H9 (cell line): ENCODE measurements around the gene WDR70. TPM values are rescaled to one million over a fixed set of nuclear protein-coding genes. Genes with fewer than 3 reads are reported as not detected.

ENCODE experiments used
- DNase-seq: peaks from one replicate; pipeline ENCODE4 v3.0.0-alpha.2; 2017
- H2AFZ ChIP-seq: one replicate; pipeline ENCODE4 v1.6.1; 2013; ENCODE audit warnings: mild to moderate bottlenecking, low read length, control low read depth, moderate library complexity
- H2AK5ac ChIP-seq: 2 replicates; pipeline ENCODE4 v1.6.1; 2013; ENCODE audit warnings: low read length, control low read depth, mixed read lengths; ENCODE audit not compliant: insufficient read length
- H2BK120ac ChIP-seq: one replicate; pipeline ENCODE4 v1.6.1; 2013; ENCODE audit warnings: low read depth, mild to moderate bottlenecking, low read length, control low read depth, inconsistent platforms; ENCODE audit not compliant: poor library complexity, severe bottlenecking
- H2BK12ac ChIP-seq: 2 replicates; pipeline ENCODE4 v1.6.1; 2013; ENCODE audit warnings: low read length, control low read depth, mixed read lengths, low read depth; ENCODE audit not compliant: insufficient read length
- H2BK15ac ChIP-seq: 2 replicates; pipeline ENCODE4 v1.6.1; 2013; ENCODE audit warnings: low read depth, low read length, control low read depth
- H2BK20ac ChIP-seq: one replicate; pipeline ENCODE4 v1.6.1; 2013; ENCODE audit warnings: low read depth, mild to moderate bottlenecking, low read length, control low read depth, inconsistent platforms; ENCODE audit not compliant: poor library complexity, severe bottlenecking
- H2BK5ac ChIP-seq: 2 replicates; pipeline ENCODE4 v1.6.1; 2013; ENCODE audit warnings: low read length, control low read depth, mixed read lengths; ENCODE audit not compliant: insufficient read length
- H3K14ac ChIP-seq: 2 replicates; pipeline ENCODE4 v1.6.1; 2013; ENCODE audit warnings: low read length, control low read depth; ENCODE audit not compliant: insufficient read depth
- H3K18ac ChIP-seq: 2 replicates; pipeline ENCODE4 v1.6.1; 2013; ENCODE audit warnings: low read depth, mild to moderate bottlenecking, mixed read lengths, low read length, control low read depth; ENCODE audit not compliant: insufficient read length
- H3K23ac ChIP-seq: 2 replicates; pipeline ENCODE4 v1.6.1; 2013; ENCODE audit warnings: low read length, control low read depth, mixed read lengths, low read depth; ENCODE audit not compliant: insufficient read length
- H3K23me2 ChIP-seq: 2 replicates; pipeline ENCODE4 v1.6.1; 2013; ENCODE audit warnings: low read depth, mild to moderate bottlenecking, mixed read lengths, low read length, control low read depth; ENCODE audit not compliant: insufficient read length, poor library complexity, severe bottlenecking
- H3K27ac ChIP-seq: 2 replicates; pipeline ENCODE4 v1.5.1; 2013; ENCODE audit warnings: low read length, control low read depth, mixed read lengths, low read depth; ENCODE audit not compliant: insufficient read length
- H3K27me3 ChIP-seq: 2 replicates; pipeline ENCODE4 v1.6.1; 2013; ENCODE audit warnings: low read length, control low read depth, inconsistent platforms; ENCODE audit not compliant: insufficient read depth
- H3K4ac ChIP-seq: 2 replicates; pipeline ENCODE4 v1.6.1; 2013; ENCODE audit warnings: low read depth, mild to moderate bottlenecking, control low read depth, inconsistent platforms, low read length, moderate library complexity
- H3K4me1 ChIP-seq: 2 replicates; pipeline ENCODE4 v1.6.1; 2013; ENCODE audit warnings: low read length, control low read depth, inconsistent platforms; ENCODE audit not compliant: insufficient read depth
- H3K4me2 ChIP-seq: 2 replicates; pipeline ENCODE4 v1.6.1; 2013; ENCODE audit warnings: low read length, control low read depth, mixed read lengths; ENCODE audit not compliant: insufficient read length, insufficient read depth
- H3K56ac ChIP-seq: 2 replicates; pipeline ENCODE4 v1.6.1; 2013; ENCODE audit warnings: low read depth, mild to moderate bottlenecking, mixed read lengths, low read length, control low read depth; ENCODE audit not compliant: insufficient read length
- H3K79me1 ChIP-seq: 2 replicates; pipeline ENCODE4 v1.6.1; 2013; ENCODE audit warnings: low read depth, mild to moderate bottlenecking, moderate library complexity, low read length, control low read depth, inconsistent platforms; ENCODE audit not compliant: insufficient read depth, poor library complexity, severe bottlenecking
- H3K79me2 ChIP-seq: 2 replicates; pipeline ENCODE4 v1.6.1; 2013; ENCODE audit warnings: low read length, control low read depth, inconsistent platforms; ENCODE audit not compliant: insufficient read depth
- H3K9ac ChIP-seq: 2 replicates; pipeline ENCODE4 v1.6.1; 2013; ENCODE audit warnings: low read length, control low read depth, mixed read lengths; ENCODE audit not compliant: insufficient read length; ENCODE audit errors: extremely low read depth
- H3K9me3 ChIP-seq: one replicate; pipeline ENCODE4 v1.6.1; 2013; ENCODE audit warnings: low read depth, low read length, inconsistent platforms; ENCODE audit not compliant: control insufficient read depth
- H3T11ph ChIP-seq: one replicate; pipeline ENCODE4 v1.6.1; 2013; ENCODE audit warnings: mild to moderate bottlenecking, low read length, control low read depth, inconsistent platforms
- H4K20me1 ChIP-seq: one replicate; pipeline ENCODE4 v1.6.1; 2013; ENCODE audit not compliant: control insufficient read depth, insufficient read length, insufficient read depth
- H4K5ac ChIP-seq: 2 replicates; pipeline ENCODE4 v1.6.1; 2013; ENCODE audit warnings: low read depth, mild to moderate bottlenecking, mixed read lengths, low read length, control low read depth; ENCODE audit not compliant: insufficient read length
- H4K8ac ChIP-seq: replicated peaks from 2 replicates; pipeline ENCODE4 v1.6.1; 2013; ENCODE audit warnings: low read length, control low read depth, mixed read lengths, low read depth; ENCODE audit not compliant: insufficient read length
- H4K91ac ChIP-seq: 2 replicates; pipeline ENCODE4 v1.6.1; 2013; ENCODE audit warnings: low read depth, mild to moderate bottlenecking, moderate library complexity, mixed read lengths, low read length, control low read depth; ENCODE audit not compliant: insufficient read length
- H3K27ac Mint-ChIP-seq, 3 experiments: 2 replicates in 2 of 3; 3 replicates in 1 of 3; pipeline ENCODE4 v1.8.0; 2020 to 2021; ENCODE audit warnings: mixed read lengths in 3 of 3, mild to moderate bottlenecking in 1 of 3, moderate library complexity in 1 of 3
- H3K27me3 Mint-ChIP-seq: 2 replicates; pipeline ENCODE4 v1.8.0; 2021; ENCODE audit warnings: low read depth, mild to moderate bottlenecking, moderate library complexity, mixed read lengths
- H3K36me3 Mint-ChIP-seq, 3 experiments: 2 replicates in 2 of 3; 3 replicates in 1 of 3; pipeline ENCODE4 v1.8.0; 2020 to 2021; ENCODE audit warnings: low read depth in 3 of 3, mixed read lengths in 3 of 3; ENCODE audit not compliant: insufficient read depth in 1 of 3
- H3K4me1 Mint-ChIP-seq, 2 experiments: 2 replicates each; pipeline ENCODE4 v1.8.0; 2020; ENCODE audit warnings: mixed read lengths in 2 of 2
- H3K4me3 Mint-ChIP-seq, 2 experiments: 2 replicates in 1 of 2; 3 replicates in 1 of 2; pipeline ENCODE4 v1.8.0; 2020 to 2021; ENCODE audit warnings: mild to moderate bottlenecking in 2 of 2, mixed read lengths in 2 of 2, moderate library complexity in 1 of 2
- H3K9me3 Mint-ChIP-seq, 2 experiments: 2 replicates in 1 of 2; 3 replicates in 1 of 2; pipeline ENCODE4 v1.8.0; 2020; ENCODE audit warnings: mild to moderate bottlenecking in 2 of 2, mixed read lengths in 2 of 2, moderate library complexity in 1 of 2
- total RNA-seq: library from RNA; stranded (reverse); gene quantifications from 2 replicates; pipeline ENCODE4 v1.2.1, GENCODE V29; 2021
- TF ChIP-seq, protein P1 (sequence below): fragments of 200-600 bp; sonication (generic); conservative IDR thresholded peaks from 3 replicates; pipeline ENCODE4 v1.8.0; 2021; ENCODE audit warnings: antibody characterized with exemption, mild to moderate bottlenecking

Gene WDR70
- total RNA-seq, 1 experiment from 2014 or later: 38.1 TPM

DNA sequence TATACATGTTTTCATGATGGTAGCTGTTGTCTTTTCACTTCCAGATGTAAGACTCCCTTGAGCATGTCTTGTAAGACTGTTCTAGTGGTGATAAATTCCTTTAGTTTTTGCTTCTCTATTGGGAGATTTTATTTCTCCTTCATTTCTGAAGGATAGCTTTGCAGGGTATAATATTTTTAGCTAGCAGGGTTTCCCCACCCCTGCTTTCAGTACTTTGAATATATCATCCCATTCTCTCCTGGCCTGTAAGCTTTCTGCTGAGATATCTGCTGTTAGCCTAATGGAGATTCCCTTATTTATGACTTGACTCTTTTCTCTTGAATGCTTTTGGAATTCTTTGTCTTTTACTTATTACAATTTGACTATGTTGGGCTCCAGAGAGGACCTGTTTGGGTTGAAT is 249.8 kb downstream of the WDR70 start:
- Mint-ChIP-seq H3K36me3 (peaks cover 3 to 18% (median 11%) of the 10 kb centered on the region in 3 experiments; a peak in 4 of 7 replicates), H3K27me3 (no peaks in the 10 kb centered on the region), H3K4me1 (no peaks in the 10 kb centered on the region), H3K27ac (no peak overlapping the region), H3K4me3 (no peak overlapping the region), H3K9me3 (peaks cover 10 to 13% of the 10 kb centered on the region in 2 experiments; a peak in 4 of 5 replicates)
- Histone ChIP-seq H2BK120ac (no peak overlapping the region), H2AK5ac (no peak overlapping the region), H4K5ac (no peak overlapping the region), H3K23me2 (no peaks in the 10 kb centered on the region), H3K9ac (no peak overlapping the region), H3K27me3 (no peaks in the 10 kb centered on the region), H3K56ac (no peak overlapping the region), H3K4me1 (no peaks in the 10 kb centered on the region), H3K23ac (no peak overlapping the region), H2BK5ac (no peak overlapping the region), H2BK20ac (no peak overlapping the region), H2BK15ac (no peak overlapping the region), H3K27ac (no peak overlapping the region), H3T11ph (no peak overlapping the region), H3K9me3 (no peaks in the 10 kb centered on the region), H3K18ac (no peak overlapping the region), H4K8ac (no peak overlapping the region), H3K4ac (no peak overlapping the region), H2BK12ac (no peak overlapping the region), H3K14ac (no peak overlapping the region), H2AFZ (no peak overlapping the region), H3K79me2 (no peaks in the 10 kb centered on the region), H4K91ac (no peak overlapping the region), H4K20me1 (no peaks in the 10 kb centered on the region), H3K79me1 (no peaks in the 10 kb centered on the region), H3K4me2 (no peak overlapping the region)
- TF ChIP-seq, protein P1, sequence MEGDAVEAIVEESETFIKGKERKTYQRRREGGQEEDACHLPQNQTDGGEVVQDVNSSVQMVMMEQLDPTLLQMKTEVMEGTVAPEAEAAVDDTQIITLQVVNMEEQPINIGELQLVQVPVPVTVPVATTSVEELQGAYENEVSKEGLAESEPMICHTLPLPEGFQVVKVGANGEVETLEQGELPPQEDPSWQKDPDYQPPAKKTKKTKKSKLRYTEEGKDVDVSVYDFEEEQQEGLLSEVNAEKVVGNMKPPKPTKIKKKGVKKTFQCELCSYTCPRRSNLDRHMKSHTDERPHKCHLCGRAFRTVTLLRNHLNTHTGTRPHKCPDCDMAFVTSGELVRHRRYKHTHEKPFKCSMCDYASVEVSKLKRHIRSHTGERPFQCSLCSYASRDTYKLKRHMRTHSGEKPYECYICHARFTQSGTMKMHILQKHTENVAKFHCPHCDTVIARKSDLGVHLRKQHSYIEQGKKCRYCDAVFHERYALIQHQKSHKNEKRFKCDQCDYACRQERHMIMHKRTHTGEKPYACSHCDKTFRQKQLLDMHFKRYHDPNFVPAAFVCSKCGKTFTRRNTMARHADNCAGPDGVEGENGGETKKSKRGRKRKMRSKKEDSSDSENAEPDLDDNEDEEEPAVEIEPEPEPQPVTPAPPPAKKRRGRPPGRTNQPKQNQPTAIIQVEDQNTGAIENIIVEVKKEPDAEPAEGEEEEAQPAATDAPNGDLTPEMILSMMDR: no peak
- no peak for DNase-seq
